ENCODE measurements around the gene MEN1. TPM values are rescaled to one million over a fixed set of nuclear protein-coding genes. Genes with fewer than 3 reads are reported as not detected.

MEN1 gene
- total RNA-seq, 1 donor from 2014 or later: 8.7 TPM

DNA sequence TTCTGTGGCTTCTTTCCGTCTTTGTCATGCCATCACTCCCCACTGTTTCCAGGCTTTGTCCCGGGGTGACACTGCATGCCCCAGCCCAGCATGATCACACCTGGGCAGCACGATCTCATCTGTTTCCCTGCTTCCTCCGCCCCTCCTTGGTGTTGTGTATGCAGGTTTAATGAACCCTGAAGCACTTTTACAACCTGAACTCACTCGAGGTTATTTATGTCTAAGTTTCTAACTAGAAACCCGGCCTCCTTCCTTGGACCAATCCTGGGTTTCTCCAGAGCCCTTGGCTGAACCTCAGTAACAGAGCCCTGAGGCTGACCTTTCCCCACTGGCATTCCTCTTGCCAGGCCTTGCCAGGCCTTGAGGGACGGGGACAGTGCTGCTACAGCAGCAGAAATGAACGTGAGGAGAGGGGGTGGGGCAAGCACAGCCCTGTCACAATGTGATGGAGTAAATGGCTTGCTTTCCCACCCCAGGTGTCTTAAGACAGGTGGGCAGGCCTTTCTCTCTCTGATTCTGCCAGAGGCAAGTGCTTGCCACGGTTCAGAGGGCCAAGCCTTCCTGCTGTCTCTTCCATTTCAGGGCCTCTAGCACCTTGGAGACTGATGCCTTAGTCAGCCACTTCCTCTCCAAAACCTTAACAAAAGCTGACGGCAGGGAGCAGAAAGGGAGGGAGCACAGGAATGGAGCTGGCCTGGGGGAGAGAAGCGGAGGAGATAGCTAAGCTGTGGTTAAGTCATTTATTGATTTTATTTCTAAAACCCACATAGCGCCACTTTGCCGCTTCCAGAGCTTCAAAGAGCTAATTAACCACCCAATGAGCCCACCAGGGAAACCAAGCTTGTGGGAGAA lies 47.5 kb downstream of the MEN1 start:
- Histone ChIP-seq H3K36me3 (peaks cover 51% of the 10 kb centered on the region), H3K9me3 (replicated peaks) (no peaks in the 10 kb centered on the region), H3K27me3 (ENCODE audit: low read depth) (no peaks in the 10 kb centered on the region), H3K27ac (replicated peaks) (peak overlapping the region; percentile 89), H3K4me1 (peaks cover 88% of the 10 kb centered on the region), H3K4me3 (no peak overlapping the region)
- TF ChIP-seq, protein P1, sequence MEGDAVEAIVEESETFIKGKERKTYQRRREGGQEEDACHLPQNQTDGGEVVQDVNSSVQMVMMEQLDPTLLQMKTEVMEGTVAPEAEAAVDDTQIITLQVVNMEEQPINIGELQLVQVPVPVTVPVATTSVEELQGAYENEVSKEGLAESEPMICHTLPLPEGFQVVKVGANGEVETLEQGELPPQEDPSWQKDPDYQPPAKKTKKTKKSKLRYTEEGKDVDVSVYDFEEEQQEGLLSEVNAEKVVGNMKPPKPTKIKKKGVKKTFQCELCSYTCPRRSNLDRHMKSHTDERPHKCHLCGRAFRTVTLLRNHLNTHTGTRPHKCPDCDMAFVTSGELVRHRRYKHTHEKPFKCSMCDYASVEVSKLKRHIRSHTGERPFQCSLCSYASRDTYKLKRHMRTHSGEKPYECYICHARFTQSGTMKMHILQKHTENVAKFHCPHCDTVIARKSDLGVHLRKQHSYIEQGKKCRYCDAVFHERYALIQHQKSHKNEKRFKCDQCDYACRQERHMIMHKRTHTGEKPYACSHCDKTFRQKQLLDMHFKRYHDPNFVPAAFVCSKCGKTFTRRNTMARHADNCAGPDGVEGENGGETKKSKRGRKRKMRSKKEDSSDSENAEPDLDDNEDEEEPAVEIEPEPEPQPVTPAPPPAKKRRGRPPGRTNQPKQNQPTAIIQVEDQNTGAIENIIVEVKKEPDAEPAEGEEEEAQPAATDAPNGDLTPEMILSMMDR (IDR thresholded peaks at IDR 0.05; ENCODE audit: borderline replicate concordance): no peak
- DNase-seq: no peak
- intact Hi-C loops (cut with micrococcal nuclease): no loop called here

DNA sequence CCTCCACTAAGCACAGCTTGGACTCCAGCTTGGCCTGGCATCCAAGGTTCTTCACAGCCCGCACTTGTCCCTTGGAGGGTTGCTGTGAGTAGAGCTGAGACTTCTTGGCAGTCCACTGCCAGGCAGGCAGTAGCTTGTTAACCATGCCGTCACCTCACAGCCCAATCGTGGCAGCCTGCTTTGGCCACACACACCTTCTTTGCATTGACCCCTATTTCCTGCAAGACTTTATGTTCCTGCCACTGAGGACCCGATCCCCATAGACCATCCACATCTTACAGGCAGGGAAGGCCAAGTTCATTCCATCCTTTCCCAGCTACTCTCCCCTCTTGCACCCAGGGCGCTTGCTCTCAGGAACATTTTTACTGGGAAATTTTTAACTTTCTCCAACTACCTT lies 48.1 kb downstream of the MEN1 start:
- Histone ChIP-seq H3K27me3 (ENCODE audit: low read depth) (no peaks in the 10 kb centered on the region), H3K4me1 (peaks cover 82% of the 10 kb centered on the region), H3K36me3 (peaks cover 46% of the 10 kb centered on the region), H3K27ac (replicated peaks) (peak overlapping the region; percentile 89), H3K9me3 (replicated peaks) (no peaks in the 10 kb centered on the region), H3K4me3 (no peak overlapping the region)
- DNase-seq: no peak
- intact Hi-C loops (cut with micrococcal nuclease): no loop called here
- TF ChIP-seq, protein P1 (IDR thresholded peaks at IDR 0.05; ENCODE audit: borderline replicate concordance): no peak

DNA sequence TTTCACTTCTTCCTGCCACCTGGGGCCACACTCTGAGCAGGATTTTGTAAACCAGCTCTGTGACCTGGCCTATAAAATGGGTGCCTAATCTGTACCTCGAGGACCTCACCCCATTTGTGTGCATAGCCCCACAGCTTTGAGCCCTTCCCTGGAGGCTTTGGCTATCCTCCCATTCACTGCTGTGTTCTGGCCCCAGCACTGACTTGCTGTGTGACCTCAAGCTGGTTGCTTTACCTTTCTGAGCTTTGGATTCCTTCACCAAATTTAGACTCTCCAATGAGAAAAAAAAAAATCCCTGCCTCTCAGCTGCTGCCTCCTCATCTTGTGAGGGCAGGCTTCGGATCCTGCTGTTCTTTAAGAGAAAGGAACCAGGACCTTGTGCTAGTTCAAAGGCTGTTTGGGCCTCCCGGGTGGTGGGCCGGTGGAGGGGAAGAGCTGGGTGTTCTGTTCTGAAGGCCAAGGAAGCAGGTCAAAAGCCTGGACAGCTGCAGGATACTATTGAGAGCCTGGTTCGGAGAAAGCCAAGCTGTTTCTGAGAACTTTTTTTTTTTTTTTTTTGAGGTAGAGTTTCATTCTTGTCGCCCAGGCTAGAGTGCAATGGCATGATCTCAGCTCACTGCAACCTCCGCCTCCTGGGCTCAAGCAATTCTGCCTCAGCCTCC lies 49.5 kb downstream of the MEN1 start:
- Histone ChIP-seq H3K9me3 (replicated peaks) (no peaks in the 10 kb centered on the region), H3K27ac (replicated peaks) (peak overlapping the region; percentile 89), H3K36me3 (peaks cover 33% of the 10 kb centered on the region), H3K4me3 (no peak overlapping the region), H3K4me1 (peaks cover 83% of the 10 kb centered on the region), H3K27me3 (ENCODE audit: low read depth) (no peaks in the 10 kb centered on the region)
- no peak for DNase-seq
- intact Hi-C loops (cut with micrococcal nuclease): no loop called here
- TF ChIP-seq, protein P1 (IDR thresholded peaks at IDR 0.05; ENCODE audit: borderline replicate concordance): no peak

DNA sequence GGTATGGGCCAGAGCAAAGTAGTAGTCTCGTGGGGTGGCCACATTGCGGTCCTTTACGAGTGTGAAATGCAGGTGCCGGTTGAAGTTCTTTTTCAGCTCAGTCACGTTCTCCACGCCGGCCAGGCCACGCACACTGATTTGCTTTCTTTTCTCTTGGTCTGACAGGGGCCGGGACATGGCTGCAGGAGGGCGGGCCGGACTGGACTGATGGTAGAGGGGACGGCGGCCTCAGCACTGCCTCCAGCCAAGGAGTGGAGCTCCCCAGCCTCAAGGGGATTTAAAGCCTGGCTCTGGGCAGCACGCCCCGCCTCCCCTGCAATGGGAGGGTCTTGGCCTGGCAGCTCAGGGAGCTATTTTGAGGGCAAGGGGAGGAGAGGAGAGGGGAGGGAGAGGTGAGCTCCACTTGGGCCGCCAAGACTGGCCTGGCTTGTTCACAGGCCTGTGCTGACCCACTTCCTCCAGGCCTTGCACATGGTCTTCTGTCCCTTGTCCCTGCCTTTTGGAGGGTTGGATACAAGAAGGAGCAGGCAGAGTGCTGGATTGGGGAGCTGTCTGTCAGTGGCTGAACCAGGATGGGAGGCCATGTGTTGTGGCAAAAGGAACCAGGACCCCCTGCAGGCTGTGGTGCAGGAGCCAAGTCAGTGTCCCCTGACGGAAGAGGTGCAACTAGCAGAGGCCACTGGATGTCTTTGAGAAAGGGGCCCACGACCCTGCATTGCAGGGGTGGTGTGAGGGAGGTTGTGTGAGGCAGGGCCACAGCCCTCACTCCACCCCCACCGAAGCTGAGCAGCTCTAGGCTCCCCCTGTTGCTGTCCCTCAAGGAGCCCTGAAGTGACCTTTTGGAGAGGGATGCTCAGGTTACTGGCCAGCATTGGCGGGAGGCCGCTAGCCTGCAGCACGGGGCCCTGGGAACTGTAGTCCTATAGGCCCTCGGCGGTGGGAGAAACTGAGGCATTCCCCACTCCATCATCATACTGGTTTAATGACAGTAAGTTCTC lies 50.3 kb downstream of the MEN1 start, which contains the start of gene PYGM:
Gene PYGM, minus strand, starts transcription at position 253 of the 998 bp plus-strand sequence. Its CDS starts 76 bp downstream, at position 177.
- intact Hi-C loops (cut with micrococcal nuclease): no loop called here
- Histone ChIP-seq H3K36me3 (peaks cover 24% of the 10 kb centered on the region), H3K4me3 (peak within 1 kb of the TSS; percentile 69), H3K4me1 (peaks cover 74% of the 10 kb centered on the region), H3K27ac (replicated peaks) (peak within 1 kb of the TSS; percentile 89), H3K27me3 (ENCODE audit: low read depth) (no peaks in the 10 kb centered on the region), H3K9me3 (replicated peaks) (no peaks in the 10 kb centered on the region)
- peak; percentile 89 for DNase-seq
- TF ChIP-seq, protein P1 (IDR thresholded peaks at IDR 0.05; ENCODE audit: borderline replicate concordance): no peak
